IPS DF 6.9 (cell line): ENCODE results near the gene CLIP2.
"Not testable (repeated sequence)": the region's sequence is repeated elsewhere in the genome, so short reads cannot be mapped to it uniquely, and the experiment has no call there.

Source experiments
- DNase-seq: peaks from one replicate; pipeline ENCODE4 v3.0.0-alpha.2; 2013; ENCODE audit warnings: low read depth, low spot score
- H3K27ac ChIP-seq: one replicate; pipeline ENCODE4 v1.5.1; 2013; ENCODE audit warnings: low read length, control low read depth
- H3K27me3 ChIP-seq: 2 replicates; pipeline ENCODE4 v1.6.1; 2013; ENCODE audit warnings: mild to moderate bottlenecking, low read length; ENCODE audit not compliant: control insufficient read depth, insufficient read depth
- H3K36me3 ChIP-seq: 2 replicates; pipeline ENCODE4 v1.6.1; 2013; ENCODE audit warnings: low read length; ENCODE audit not compliant: control insufficient read depth, insufficient read depth
- H3K4me1 ChIP-seq: 2 replicates; pipeline ENCODE4 v1.6.1; 2013; ENCODE audit warnings: low read length; ENCODE audit not compliant: control insufficient read depth, insufficient read depth
- H3K4me3 ChIP-seq: 2 replicates; pipeline ENCODE4 v1.5.1; 2013; ENCODE audit warnings: mild to moderate bottlenecking, low read length
- H3K9me3 ChIP-seq: 2 replicates; pipeline ENCODE4 v1.6.1; 2013; ENCODE audit warnings: low read length, inconsistent platforms; ENCODE audit not compliant: control insufficient read depth, insufficient read depth
- WGBS: extraction: QIAGEN DNeasy Blood & Tissue Kit; methylation state at CpG from one replicate; pipeline ENCODE4 v1.1.7; 2013; ENCODE audit warnings: mixed read lengths, missing lambda C conversion rate; ENCODE audit not compliant: insufficient read length, insufficient coverage; 5-methylcytosine and 5-hydroxymethylcytosine counted together

The CLIP2 gene

DNA sequence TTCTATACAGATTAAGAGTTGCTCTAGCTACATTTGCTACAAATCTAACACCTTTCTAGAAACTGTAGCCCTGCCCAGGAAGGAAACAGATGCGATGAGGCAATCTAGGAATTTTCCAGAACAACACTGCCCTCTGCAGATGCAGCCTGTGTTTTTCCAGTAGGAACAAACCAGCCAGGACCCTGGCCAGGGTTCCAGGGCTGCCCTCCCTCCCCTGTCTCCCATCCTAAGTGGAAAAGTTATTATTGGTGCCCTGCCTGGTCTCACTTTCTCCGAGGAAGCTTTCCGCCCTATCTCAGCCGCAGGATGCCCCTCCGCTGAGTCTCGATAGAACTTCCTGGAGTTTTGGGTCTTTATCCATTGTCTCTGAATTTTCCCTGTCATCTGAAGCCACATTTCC lies 104.5 kb downstream of the CLIP2 start:
- H3K27ac ChIP-seq, H3K9me3 ChIP-seq, DNase-seq, H3K27me3 ChIP-seq, H3K36me3 ChIP-seq, H3K4me1 ChIP-seq, H3K4me3 ChIP-seq: not testable (repeated sequence)
- no CpG with 5 or more reads among the region's 6 CpGs for WGBS

DNA sequence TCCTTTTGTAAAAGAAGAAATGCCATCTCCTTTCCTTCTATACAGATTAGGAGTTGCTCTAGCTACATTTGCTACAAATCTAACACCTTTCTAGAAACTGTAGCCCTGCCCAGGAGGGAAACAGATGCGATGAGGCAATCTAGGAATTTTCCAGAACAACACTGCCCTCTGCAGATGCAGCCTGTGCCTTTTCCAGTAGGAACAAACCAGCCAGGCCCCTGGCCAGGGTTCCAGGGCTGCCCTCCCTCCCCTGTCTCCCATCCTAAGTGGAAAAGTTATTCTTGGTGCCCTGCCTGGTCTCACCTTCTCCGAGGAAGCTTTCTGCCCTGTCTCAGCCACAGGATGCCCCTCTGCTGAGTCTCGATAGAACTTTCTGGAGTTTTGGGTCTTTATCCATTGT lies 105.4 kb downstream of the CLIP2 start:
- H3K4me3 ChIP-seq, H3K9me3 ChIP-seq, H3K27me3 ChIP-seq, DNase-seq, H3K27ac ChIP-seq, H3K36me3 ChIP-seq, H3K4me1 ChIP-seq: not testable (repeated sequence)
- WGBS, result no CpG with 5 or more reads among the region's 3 CpGs

DNA sequence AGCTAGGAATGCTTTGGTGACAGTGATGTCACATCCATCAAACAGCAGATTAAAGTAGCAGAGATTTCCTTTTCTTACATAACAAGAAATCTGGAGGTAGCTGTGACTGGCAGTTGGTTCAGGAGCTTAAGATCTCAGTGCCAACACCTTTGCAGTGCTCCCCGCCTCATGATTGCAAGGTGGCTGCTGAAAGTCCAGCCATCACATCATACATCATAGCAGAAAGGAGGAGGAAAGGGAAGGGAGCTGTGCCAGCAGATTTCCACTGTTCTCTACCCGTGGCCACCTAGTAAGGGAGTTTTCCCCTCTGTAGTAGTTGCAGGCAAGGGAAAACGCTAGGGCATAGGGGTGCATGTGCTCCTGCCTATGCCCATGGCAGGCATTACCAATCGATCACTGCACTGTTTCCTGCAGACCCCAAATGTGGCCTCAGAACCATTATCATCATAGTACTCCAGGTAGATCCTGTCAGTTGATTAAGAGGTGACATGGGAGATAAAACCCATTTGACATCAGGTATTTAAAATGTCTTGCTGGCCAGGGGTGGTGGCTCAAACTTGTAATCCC lies 106.6 kb downstream of the CLIP2 start:
- Histone ChIP-seq H3K4me3 (no peak overlapping the region), H3K27ac (no peak overlapping the region), H3K9me3 (no peaks in the 10 kb centered on the region), H3K4me1 (no peaks in the 10 kb centered on the region; the same call in 1 of the 2 replicates), H3K36me3 (peaks cover 6% of the 10 kb centered on the region; the same call in 1 of the 2 replicates), H3K27me3 (no peaks in the 10 kb centered on the region)
- WGBS, result no CpG with 5 or more reads among the region's 4 CpGs
- DNase-seq, result no peak

DNA sequence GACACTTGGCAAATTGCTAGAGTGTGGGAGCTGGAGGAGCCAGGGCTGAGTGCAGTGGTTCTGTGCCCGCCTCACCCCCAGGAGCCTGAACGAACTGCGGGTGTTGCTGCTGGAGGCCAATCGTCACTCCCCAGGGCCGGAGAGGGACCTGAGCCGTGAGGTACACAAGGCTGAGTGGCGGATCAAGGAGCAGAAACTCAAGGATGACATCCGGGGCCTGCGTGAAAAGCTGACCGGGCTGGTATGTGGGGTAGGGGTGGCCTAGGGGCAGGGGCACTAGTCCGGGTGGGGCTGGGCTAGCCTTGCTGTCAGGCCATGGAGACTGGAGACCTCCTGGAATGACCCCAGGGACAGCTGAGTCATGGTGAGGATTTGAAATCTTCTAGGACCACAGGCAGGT lies 107.8 kb downstream of the CLIP2 start:
- no peaks in the 10 kb centered on the region for H3K9me3 ChIP-seq
- no CpG with 5 or more reads among the region's 11 CpGs for WGBS
- no peaks in the 10 kb centered on the region; the same call in 1 of the 2 replicates for H3K4me1 ChIP-seq

DNA sequence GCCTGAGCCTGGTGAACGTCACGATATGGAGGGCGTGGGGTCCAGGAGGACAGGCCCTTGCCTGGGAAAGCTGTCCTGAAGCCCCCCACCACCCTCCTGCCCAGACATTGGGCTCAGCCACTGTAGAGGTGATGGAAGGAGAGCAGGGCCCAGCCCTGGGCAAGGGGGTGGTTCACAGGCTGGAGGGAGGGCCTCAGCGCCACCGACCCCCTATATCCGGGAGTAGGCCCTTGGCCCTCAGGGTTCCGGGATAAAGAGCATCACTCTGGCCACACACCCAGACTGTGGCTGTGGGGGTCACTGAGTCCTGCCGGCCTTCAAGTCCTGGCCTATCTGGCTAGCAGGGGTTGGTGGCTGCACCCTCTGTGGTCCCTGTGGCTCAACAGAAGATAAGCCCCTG lies 109.2 kb downstream of the CLIP2 start:
- WGBS, result no CpG with 5 or more reads among the region's 8 CpGs
- H3K4me3 ChIP-seq, result no peak overlapping the region
- DNase-seq, result no peak
- no peaks in the 10 kb centered on the region; the same call in 1 of the 2 replicates for H3K4me1 ChIP-seq
- H3K36me3 ChIP-seq, result peaks cover 6% of the 10 kb centered on the region; the same call in 1 of the 2 replicates
- no peaks in the 10 kb centered on the region for H3K27me3 ChIP-seq
- H3K9me3 ChIP-seq, result no peaks in the 10 kb centered on the region
- no peak overlapping the region for H3K27ac ChIP-seq

More for the DNA sequence above, 107.8 kb downstream of the CLIP2 start:
- Histone ChIP-seq H3K27ac (no peak overlapping the region), H3K4me3 (no peak overlapping the region), H3K36me3 (peaks cover 6% of the 10 kb centered on the region; the same call in 1 of the 2 replicates), H3K27me3 (no peaks in the 10 kb centered on the region)
- no peak for DNase-seq

DNA sequence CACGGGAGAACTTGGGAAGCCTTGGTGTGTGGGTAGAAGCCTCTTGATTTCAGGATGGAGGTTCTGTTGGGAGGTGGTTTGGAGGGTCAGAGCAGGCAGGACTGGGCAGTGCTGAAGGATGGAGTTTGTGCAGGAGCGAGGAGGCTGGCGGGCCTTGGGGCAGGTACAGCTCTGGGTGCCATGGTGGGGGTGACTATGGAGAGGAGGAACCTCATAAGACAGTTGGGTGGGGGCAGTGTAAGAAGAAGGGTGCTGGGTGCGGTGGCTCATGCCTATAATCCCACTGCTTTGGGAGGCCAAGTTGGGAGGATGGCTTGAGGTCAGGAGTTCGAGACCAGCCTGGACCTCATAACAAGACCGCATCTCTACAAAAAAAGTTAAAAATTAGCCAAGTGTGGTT lies 109.8 kb downstream of the CLIP2 start:
- H3K9me3 ChIP-seq, result no peaks in the 10 kb centered on the region
- no peaks in the 10 kb centered on the region for H3K27me3 ChIP-seq
- H3K4me1 ChIP-seq, result no peaks in the 10 kb centered on the region; the same call in 1 of the 2 replicates
- H3K36me3 ChIP-seq, result peaks cover 6% of the 10 kb centered on the region; the same call in 1 of the 2 replicates
- no peak overlapping the region for H3K4me3 ChIP-seq
- DNase-seq, result no peak
- WGBS, result no CpG with 5 or more reads among the region's 6 CpGs
- no peak overlapping the region for H3K27ac ChIP-seq

DNA sequence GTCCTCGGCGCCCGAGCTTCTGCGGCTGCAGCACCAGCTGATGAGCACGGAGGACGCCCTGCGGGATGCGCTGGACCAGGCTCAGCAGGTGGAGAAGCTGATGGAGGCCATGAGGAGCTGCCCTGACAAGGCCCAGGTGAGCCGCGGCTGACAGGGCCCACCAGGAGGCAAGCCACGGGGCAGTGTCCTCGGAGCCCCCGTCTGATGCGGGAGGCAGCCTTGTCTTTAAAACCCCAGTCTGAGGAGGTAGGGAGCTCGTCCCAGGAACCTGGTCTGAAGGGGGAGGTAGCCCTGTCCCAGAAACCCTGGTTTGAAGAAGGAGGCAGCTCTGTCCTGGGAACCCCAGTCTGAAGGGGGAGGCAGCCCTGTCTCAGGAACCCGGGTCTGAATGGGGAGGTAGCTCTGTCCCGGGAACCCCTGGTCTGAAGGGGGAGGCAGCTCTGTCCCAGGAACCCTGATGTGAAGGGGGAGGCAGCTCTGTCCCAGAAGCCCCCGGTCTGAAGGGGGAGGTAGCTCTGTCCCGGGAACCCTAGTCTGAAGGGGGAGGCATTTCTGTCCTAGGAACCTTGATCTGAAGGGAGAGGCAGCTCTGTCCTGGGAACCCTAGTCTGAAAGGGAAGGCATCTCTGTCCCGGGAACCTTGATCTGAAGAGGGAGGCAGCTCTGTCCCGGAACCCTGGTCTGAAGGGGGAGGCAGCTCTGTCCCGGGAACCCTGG lies 111.4 kb downstream of the CLIP2 start:
- Histone ChIP-seq H3K27ac (no peak overlapping the region), H3K27me3 (no peaks in the 10 kb centered on the region), H3K4me3 (no peak overlapping the region), H3K36me3 (peaks cover 6% of the 10 kb centered on the region; the same call in 1 of the 2 replicates), H3K4me1 (no peaks in the 10 kb centered on the region), H3K9me3 (no peaks in the 10 kb centered on the region)
- no peak for DNase-seq
- no CpG with 5 or more reads among the region's 22 CpGs for WGBS

DNA sequence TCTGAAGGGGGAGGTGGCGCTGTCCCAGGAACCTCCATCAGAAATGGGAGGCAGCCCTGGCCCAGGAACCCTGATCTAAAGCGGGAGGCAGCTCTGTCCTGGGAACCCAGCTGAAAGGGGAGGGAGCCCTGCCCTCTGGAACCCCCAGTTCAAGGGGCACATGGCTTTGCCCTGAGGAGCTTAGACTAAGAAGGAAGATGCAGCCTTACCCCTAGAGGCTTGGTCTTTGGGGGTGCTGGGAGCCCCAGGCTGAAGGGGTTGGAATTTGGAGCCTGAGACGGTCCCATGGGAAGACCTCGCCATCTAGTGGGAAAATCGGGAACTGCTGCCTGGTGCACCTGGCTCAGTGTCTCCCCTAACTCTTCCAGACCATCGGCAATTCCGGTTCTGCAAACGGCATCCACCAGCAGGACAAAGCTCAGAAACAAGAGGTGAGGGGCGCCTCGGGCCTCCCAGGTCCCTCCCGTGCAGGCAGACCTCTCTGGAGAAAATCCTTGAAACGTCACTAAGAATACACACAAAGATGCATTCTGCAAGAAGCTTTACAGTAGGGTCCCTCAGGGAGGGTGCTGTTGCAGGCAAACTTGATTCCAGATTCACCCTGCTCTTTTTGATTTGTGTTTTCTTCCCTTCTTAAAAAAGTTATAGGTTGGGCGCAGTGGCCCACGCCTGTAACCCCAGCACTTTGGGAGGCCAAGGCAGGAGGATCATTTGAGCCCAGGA lies 112.1 kb downstream of the CLIP2 start:
- Histone ChIP-seq H3K27me3 (no peaks in the 10 kb centered on the region), H3K4me1 (no peaks in the 10 kb centered on the region), H3K36me3 (peaks cover 6% of the 10 kb centered on the region; the same call in 1 of the 2 replicates), H3K4me3 (no peak overlapping the region), H3K27ac (no peak overlapping the region), H3K9me3 (no peaks in the 10 kb centered on the region)
- peak; percentile 90 for DNase-seq
- no CpG with 5 or more reads among the region's 14 CpGs for WGBS

DNA sequence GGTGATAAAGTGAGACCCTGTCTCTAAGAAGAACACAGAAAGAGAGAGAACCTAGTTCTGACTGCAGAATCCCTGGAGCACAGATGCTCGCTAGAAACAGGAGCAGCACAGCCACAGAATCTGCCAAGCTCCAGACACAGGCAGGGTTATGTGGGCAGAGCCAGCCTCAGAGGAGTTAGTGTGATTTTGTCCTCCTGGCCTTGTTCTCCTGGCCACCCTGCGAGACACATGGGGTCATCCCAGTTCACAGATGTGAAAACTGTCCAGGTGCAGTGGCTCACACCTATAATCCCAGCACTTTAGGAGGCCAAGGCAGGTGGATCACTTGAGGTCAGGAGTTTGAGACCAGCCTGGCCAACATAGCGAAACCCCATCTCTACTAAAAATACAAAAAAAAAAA lies 113.5 kb downstream of the CLIP2 start:
- H3K27me3 ChIP-seq, H3K27ac ChIP-seq, H3K4me1 ChIP-seq, H3K4me3 ChIP-seq, DNase-seq, H3K36me3 ChIP-seq, H3K9me3 ChIP-seq: not testable (repeated sequence)
- no CpG with 5 or more reads among the region's 3 CpGs for WGBS

DNA sequence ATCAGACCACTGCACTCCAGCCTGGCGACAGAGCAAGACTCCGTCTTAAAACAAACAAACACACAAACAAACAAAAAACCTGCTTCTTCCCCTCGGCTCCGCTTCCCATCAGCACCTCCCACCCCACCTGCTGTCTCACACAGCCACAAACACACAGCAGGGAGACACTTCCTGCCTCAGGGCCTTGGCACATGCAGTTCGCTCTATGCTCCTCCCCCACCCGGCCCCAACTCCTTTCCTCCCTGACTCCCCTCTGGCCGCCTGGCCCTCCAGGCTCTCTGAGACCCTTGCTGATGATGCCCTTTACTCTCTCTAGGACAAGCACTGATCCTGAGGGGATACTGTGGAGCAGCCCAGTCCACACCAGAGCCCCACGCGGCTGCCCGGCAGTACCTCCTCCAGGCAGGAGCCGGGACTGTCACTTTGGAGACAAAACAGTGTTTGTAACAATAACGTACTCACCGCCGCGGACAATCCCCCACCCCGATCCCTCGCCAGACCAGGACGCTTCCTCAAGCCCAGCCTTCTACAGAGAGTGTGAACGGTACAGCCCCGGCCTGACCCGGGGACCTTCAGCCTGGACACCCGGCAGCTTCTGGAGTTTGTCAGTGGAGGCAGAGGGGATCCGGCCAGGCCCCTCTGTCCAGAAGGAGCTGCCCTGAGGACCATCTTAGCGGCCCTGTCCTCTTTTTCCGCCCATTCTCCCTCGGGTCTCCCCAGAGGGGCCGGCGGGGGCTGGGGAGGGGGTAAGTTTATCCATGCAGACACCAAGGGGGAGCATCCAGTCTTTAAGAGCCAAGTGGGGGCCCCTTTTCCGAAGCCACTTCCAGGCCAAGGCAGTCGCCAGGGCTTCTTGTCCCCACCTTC lies 114.5 kb downstream of the CLIP2 start:
- no peak overlapping the region for H3K4me3 ChIP-seq
- H3K27me3 ChIP-seq, result no peaks in the 10 kb centered on the region
- no peak for DNase-seq
- H3K36me3 ChIP-seq, result 0 out of 2 replicates have a peak, but pooled peaks cover 2% of the 10 kb centered on the region
- H3K9me3 ChIP-seq, result no peaks in the 10 kb centered on the region
- no peak overlapping the region for H3K27ac ChIP-seq
- no CpG with 5 or more reads among the region's 30 CpGs for WGBS
- H3K4me1 ChIP-seq, result no peaks in the 10 kb centered on the region
